HG03575 (cell line): Measurements from ENCODE around the gene PROCR.
"Not testable (repeated sequence)": the region's sequence is repeated elsewhere in the genome, so short reads cannot be mapped to it uniquely, and the experiment has no call there.

ENCODE experiments used
- ATAC-seq: cut with Tn5 transposase; IDR thresholded peaks from one replicate; pipeline ENCODE4 v1.9.1; 2021; ENCODE audit not compliant: unreplicated experiment, insufficient number of reproducible peaks, low FRiP score; ENCODE audit errors: extremely low read depth

The PROCR gene

GRCh38 chr20:35156978-35157377 lies 14.9 kb upstream of the PROCR start:
- ATAC-seq, result no peak

GRCh38 chr20:35160341-35160740 lies 11.5 kb upstream of the PROCR start:
- ATAC-seq, result not testable (repeated sequence)

- ATAC-seq, result not testable (repeated sequence)
These were observed 7.3 kb upstream of the PROCR start for GRCh38 chr20:35164531-35164930.

- no peak for ATAC-seq
These were observed 6.4 kb upstream of the PROCR start for GRCh38 chr20:35165221-35166185.

- no peak for ATAC-seq
These were observed 5.5 kb upstream of the PROCR start for GRCh38 chr20:35166242-35166830.

DNA sequence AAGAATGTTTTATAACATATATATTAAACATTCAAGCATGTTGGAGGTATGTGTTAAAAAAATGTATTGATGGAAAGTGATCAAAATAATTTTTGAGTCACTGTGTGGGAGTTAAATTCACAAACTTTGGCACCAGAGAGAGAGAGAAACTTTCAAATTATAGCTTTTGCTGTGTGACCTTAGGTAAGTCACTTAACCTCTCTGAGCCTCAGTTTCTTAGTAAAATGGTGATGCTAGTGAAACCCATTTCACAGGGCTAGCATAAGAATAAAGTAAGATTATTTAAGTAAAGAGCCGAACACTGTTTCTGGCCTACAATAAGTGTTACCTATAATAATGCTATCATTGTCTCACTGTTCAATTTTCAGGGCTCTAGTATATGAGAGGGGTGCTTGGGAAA lies 4.1 kb upstream of the PROCR start:
- ATAC-seq, result no peak

DNA sequence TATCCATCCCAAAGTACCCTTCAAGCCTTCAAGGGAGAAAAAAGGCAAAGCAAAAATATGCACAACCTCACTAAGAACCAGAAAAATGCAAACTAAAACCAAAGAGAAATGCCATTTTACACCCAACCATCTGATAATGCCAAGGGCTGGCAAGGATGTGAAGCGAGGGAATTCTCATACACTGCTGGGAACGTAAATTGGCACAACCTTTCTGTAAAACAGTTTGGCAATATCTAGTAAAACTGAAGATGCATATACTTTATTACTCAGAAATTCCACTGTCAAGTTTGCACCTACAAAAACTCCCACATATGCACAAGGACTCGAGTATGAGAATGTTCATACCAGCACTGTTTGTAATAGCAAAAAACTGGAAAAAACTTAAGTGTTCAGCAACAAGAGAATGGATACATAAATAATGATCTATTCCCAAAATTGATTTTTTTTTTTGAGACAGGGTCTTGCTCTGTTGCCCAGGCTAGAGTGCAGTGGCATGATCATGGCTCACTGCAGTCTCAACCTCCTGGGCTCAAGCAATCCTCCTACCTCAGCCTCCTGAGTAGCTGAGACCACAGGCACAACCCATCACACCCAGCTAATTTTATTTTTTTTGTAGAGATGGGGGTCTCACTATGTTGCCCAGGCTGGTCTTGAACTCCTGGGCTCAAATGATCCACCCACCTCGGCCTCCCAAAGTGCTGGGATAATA lies 3.0 kb upstream of the PROCR start:
- not testable (repeated sequence) for ATAC-seq

- no peak for ATAC-seq
These were observed 477 bp upstream of the PROCR start for GRCh38 chr20:35171438-35171752.

- no peak for ATAC-seq
These were observed 548 bp downstream of the PROCR start for GRCh38 chr20:35172434-35172806.

DNA sequence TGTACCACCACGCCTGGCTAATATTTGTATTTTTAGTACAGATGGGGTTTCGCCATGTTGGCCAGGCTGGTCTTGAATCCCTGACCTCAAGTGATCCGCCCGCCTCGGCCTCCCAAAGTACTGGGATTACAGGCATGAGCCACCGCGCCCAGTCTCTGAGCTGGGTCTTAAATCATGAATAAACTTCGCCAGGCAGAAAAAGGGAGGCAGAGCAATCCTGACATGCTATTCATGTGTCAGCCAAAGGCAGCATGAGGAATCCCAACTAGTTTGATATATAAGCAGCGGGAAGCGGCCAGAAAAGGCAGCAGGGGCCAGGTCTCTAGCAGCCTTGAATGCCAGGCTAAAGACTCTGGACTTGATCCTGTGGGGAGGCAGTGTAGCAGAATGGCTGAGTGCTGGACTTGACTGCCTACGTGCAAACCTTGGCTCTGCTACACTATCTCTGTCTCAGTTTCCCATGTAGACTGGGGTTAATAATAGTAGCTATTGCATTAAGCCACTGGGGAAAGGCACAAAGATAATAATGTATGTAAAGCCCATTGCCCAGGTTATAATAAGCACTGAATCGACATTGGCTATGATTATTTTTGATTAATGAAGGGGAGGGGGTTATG lies 1.8 kb downstream of the PROCR start:
- no peak for ATAC-seq

GRCh38 chr20:35174458-35175216 lies 2.8 kb downstream of the PROCR start:
- no peak for ATAC-seq

GRCh38 chr20:35176132-35176531 lies 4.3 kb downstream of the PROCR start:
- no peak for ATAC-seq

GRCh38 chr20:35179292-35180212 lies 7.7 kb downstream of the PROCR start:
- no peak for ATAC-seq

DNA sequence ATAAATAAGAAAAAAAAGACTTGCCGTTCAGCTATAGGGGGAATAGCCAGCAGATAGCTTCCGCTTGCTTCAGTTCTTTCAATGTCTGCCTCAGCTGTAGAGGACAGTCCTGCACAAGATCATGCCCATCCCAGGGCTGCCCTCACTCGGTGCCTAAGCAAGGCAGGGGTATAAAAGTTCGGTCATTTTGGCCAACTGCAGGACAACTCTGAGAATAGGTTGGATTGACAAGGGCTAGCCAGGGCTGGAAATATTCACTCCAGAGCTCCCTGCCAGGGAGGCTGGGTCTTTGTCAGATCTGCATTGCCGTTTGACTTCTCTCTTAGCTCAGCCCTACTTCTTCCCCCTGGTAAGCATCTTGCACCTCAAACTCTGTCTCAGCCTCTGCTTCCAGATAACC lies 8.4 kb downstream of the PROCR start:
- no peak for ATAC-seq

DNA sequence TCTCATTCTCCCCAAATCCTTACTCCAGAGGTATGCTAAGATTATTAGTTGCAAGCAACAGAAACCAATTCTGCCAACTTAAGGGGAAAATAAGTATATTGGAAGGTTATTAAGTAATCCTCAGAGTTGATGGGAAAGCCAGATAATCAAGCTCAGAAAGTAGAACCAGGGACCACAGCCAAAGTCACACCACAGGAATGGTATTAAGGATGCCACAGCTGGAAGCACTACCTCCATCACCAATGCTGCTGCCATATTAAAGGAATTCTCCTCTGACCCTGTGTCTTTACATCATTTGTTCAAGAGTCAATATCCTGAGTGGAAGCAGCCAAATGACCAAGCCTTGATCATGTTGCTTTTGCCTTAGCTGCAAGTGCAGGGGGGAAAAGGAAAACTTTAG lies 9.9 kb downstream of the PROCR start:
- no peak for ATAC-seq

GRCh38 chr20:35186691-35187289 lies 14.9 kb downstream of the PROCR start:
- not testable (repeated sequence) for ATAC-seq

- ATAC-seq, result no peak
These were observed 15.8 kb downstream of the PROCR start for GRCh38 chr20:35187584-35188190.
